Common myeloid progenitor, CD34-positive (primary cell): ENCODE measurements around the gene CFLAR.

Experiments used
- CTCF ChIA-PET: fragments of 350-600 bp; sonication (Branson Sonifier 250); formaldehyde crosslinking; loops from one replicate; lab custom pipeline; 2021; ENCODE audit warnings: antibody characterized with exemption; lab: Charles Lee
- POLR2A ChIA-PET: fragments of 350-600 bp; sonication (Branson Sonifier 250); formaldehyde crosslinking; loops from one replicate; lab custom pipeline; 2021; ENCODE audit warnings: antibody characterized with exemption; lab: Charles Lee
- DNase-seq, 3 donors: peaks; one replicate each; pipeline versions ENCODE4 v3.0.0 to v3.0.0-alpha.2; 2013
- H3K27ac ChIP-seq, 2 experiments: 1 replicate in 1 of 2; 2 replicates in 1 of 2; pipeline ENCODE4 v1.7.0; 2013; ENCODE audit warnings: inconsistent platforms in 2 of 2, low read length in 2 of 2, mild to moderate bottlenecking in 2 of 2, low read depth in 1 of 2, moderate library complexity in 1 of 2; ENCODE audit not compliant: severe bottlenecking in 2 of 2, insufficient read depth in 1 of 2, poor library complexity in 1 of 2
- H3K27me3 ChIP-seq, 5 experiments: replicated peaks in 2 of 5; 1 replicate in 3 of 5; 2 replicates in 2 of 5; pipeline versions ENCODE4 v1.6.1 to v1.7.0; 2013; ENCODE audit warnings: low read length in 4 of 5, mild to moderate bottlenecking in 2 of 5, moderate library complexity in 2 of 5, inconsistent platforms in 1 of 5; ENCODE audit not compliant: insufficient read depth in 5 of 5, control insufficient read depth in 4 of 5
- H3K36me3 ChIP-seq, 4 experiments: 1 replicate in 2 of 4; 2 replicates in 2 of 4; pipeline versions ENCODE4 v1.6.1 to v1.7.0; 2013; ENCODE audit warnings: low read length in 3 of 4, control low read depth in 1 of 4, mild to moderate bottlenecking in 1 of 4; ENCODE audit not compliant: control insufficient read depth in 4 of 4, insufficient read depth in 4 of 4
- H3K4me1 ChIP-seq, 4 experiments: 1 replicate in 3 of 4; 2 replicates in 1 of 4; pipeline versions ENCODE4 v1.6.1 to v1.7.1; 2013; ENCODE audit warnings: low read length in 3 of 4, mild to moderate bottlenecking in 3 of 4, control low read depth in 1 of 4, inconsistent platforms in 1 of 4, moderate library complexity in 1 of 4; ENCODE audit not compliant: control insufficient read depth in 4 of 4, insufficient read depth in 4 of 4; ENCODE audit errors: control extremely low read depth in 1 of 4
- H3K4me3 ChIP-seq, 7 experiments: 1 replicate in 4 of 7; 2 replicates in 3 of 7; pipeline versions ENCODE4 v1.5.1 to v1.7.0; 2013; ENCODE audit warnings: mild to moderate bottlenecking in 7 of 7, low read length in 6 of 7, moderate library complexity in 6 of 7, inconsistent platforms in 2 of 7, low read depth in 2 of 7, control low read depth in 1 of 7; ENCODE audit not compliant: insufficient read depth in 4 of 7, control insufficient read depth in 1 of 7; ENCODE audit errors: extremely low read depth in 1 of 7
- H3K9me3 ChIP-seq, 5 experiments: 1 replicate in 4 of 5; 2 replicates in 1 of 5; pipeline versions ENCODE4 v1.6.1 to v1.7.1; 2013; ENCODE audit warnings: low read length in 4 of 5, mild to moderate bottlenecking in 2 of 5, inconsistent platforms in 1 of 5, low read depth in 1 of 5, moderate library complexity in 1 of 5; ENCODE audit not compliant: control insufficient read depth in 4 of 5, insufficient read depth in 2 of 5; ENCODE audit errors: control extremely low read depth in 1 of 5
- WGBS: methylation state at CpG from one replicate; pipeline ENCODE4 v1.1.5; 2013; ENCODE audit not compliant: insufficient coverage; 5-methylcytosine and 5-hydroxymethylcytosine counted together

The CFLAR gene

DNA sequence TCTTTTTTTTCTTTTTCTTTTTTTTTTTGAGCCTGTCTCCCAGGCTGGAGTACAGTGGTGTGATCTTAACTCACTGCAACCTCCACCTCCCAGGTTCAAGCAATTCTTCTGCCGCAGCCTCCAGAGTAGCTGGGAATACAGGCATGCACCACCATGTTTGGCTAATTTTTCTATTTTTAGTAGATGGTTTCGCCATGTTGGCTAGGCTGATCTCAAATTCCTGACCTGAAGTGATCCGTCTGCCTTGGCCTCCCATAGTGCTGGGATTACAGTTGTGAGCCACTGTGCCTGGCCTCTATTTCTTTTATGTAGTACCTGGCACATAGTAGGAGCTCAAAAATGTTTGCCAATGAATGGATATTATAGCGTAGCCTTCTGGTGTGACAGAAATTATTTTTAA, 6.8 kb upstream of the CFLAR start:
- Histone ChIP-seq H3K4me3 (no peak overlapping the region), H3K4me1 (peaks cover 0 to 3% (median under 1%) of the 10 kb centered on the region in 4 experiments), H3K9me3 (no peaks in the 10 kb centered on the region), H3K27me3 (no peaks in the 10 kb centered on the region), H3K36me3 (no peaks in the 10 kb centered on the region), H3K27ac (no peak overlapping the region)
- 93% methylated on average over 3 of the region's 4 CpGs for WGBS
- ChIA-PET CTCF (interaction anchor here (0.8 to 1.2 kb wide), 2 partner anchors 9 kb away, joined by 3 to 4 read pairs; no protein-coding TSS in a partner anchor), POLR2A (no interaction called here)
- no peak for DNase-seq

GRCh38 chr2:201110615-201111014, 5.3 kb upstream of the CFLAR start:
- Histone ChIP-seq H3K27ac (no peak overlapping the region), H3K4me1 (peaks cover 0 to 15% (median 10%) of the 10 kb centered on the region in 4 experiments), H3K36me3 (no peaks in the 10 kb centered on the region), H3K9me3 (no peaks in the 10 kb centered on the region), H3K4me3 (no peak overlapping the region), H3K27me3 (no peaks in the 10 kb centered on the region)
- ChIA-PET POLR2A (interaction anchor here (1.2 kb wide), 1 partner anchor 47 kb away, joined by 3 read pairs; no protein-coding TSS in a partner anchor), CTCF (interaction anchor here (1.1 to 1.7 kb wide), 4 partner anchors 8 to 205 kb away, joined by 3 to 4 read pairs (median 4); no protein-coding TSS in a partner anchor)
- DNase-seq, result no peak

GRCh38 chr2:201111096-201111495, 4.9 kb upstream of the CFLAR start:
- DNase-seq, result no peak
- Histone ChIP-seq H3K36me3 (no peaks in the 10 kb centered on the region), H3K27me3 (no peaks in the 10 kb centered on the region), H3K9me3 (no peaks in the 10 kb centered on the region), H3K27ac (no peak overlapping the region), H3K4me3 (no peak overlapping the region), H3K4me1 (peaks cover 0 to 17% (median 12%) of the 10 kb centered on the region in 4 experiments)
- ChIA-PET POLR2A (interaction anchor here (1.2 kb wide), 1 partner anchor 47 kb away, joined by 3 read pairs; no protein-coding TSS in a partner anchor), CTCF (interaction anchor here (1.7 kb wide), 1 partner anchor 206 kb away, joined by 4 read pairs; no protein-coding TSS in a partner anchor)
- WGBS, result 91% methylated on average over 3 of the region's 3 CpGs

DNA sequence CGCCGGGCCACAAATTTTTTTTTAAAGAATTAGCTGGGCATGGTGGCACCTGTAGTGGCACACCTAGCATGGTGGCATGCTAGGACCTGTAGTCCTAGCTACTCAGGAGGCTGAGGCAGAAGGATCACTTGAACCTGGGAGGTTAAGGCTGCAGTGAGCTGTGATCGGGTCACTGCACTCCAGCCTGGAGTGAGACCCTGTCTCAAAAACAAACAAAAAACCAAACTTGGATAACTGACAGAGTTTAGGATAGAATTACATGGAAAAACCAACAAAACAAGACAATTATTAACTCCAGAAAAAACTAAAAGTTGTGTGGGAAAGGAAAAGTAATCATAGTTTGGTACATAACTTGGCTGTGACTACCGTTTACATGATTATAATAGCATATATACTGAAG, 1.6 kb upstream of the CFLAR start:
- H3K36me3 ChIP-seq, result no peaks in the 10 kb centered on the region
- no peak overlapping the region for H3K27ac ChIP-seq
- WGBS, result no CpG with 5 or more reads among the region's 4 CpGs
- H3K9me3 ChIP-seq, result no peaks in the 10 kb centered on the region
- no peaks in the 10 kb centered on the region for H3K27me3 ChIP-seq
- POLR2A ChIA-PET, result interaction anchor here (0.6 kb wide), 1 partner anchor 98 kb away, joined by 5 read pairs; no protein-coding TSS in a partner anchor
- no peak for DNase-seq
- CTCF ChIA-PET, result interaction anchor here (1.3 to 8.1 kb wide), 4 partner anchors 17 to 151 kb away, joined by 3 to 107 read pairs (median 6); partner anchors contain the start of gene ORC2
- H3K4me1 ChIP-seq, result peaks cover 2 to 38% (median 31%) of the 10 kb centered on the region in 4 experiments
- peak overlapping the region in 2 of 7 experiments; percentile 11 to 68 for H3K4me3 ChIP-seq

DNA sequence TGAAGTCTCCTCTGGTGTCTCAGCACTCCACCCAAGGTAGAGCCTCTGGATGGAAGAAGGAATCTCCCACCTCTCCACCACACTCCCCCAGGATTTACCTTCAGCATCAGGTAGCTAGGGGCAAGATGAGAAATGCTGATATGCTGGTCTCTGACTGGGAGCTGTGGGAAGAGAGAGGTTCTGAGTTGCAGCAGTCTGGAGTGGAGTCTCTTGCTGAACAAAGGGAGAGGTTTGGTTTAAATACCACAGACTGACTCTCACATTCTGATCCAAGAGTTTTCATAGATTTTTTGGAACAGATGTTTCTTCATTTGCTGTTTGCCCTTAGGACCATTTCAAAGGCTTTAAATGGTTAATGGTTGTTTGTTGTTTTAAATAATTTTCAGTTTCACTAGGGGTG, 1.1 kb upstream of the CFLAR start:
- DNase-seq, result no peak
- Histone ChIP-seq H3K36me3 (no peaks in the 10 kb centered on the region), H3K4me1 (peaks cover 2 to 38% (median 32%) of the 10 kb centered on the region in 4 experiments), H3K27ac (peak overlapping the region in 1 of 2 experiments; percentile 11), H3K4me3 (peak overlapping the region in 4 of 7 experiments; percentile 3 to 68 (median 32)), H3K9me3 (no peaks in the 10 kb centered on the region), H3K27me3 (no peaks in the 10 kb centered on the region)
- CTCF ChIA-PET, result interaction anchor here (0.7 to 8.1 kb wide), 10 partner anchors 16 to 209 kb away, joined by 3 to 107 read pairs (median 6); partner anchors contain the start of gene ORC2
- POLR2A ChIA-PET, result interaction anchor here (0.6 kb wide), 1 partner anchor 98 kb away, joined by 5 read pairs; no protein-coding TSS in a partner anchor

- Histone ChIP-seq H3K27me3 (no peaks in the 10 kb centered on the region), H3K27ac (peak overlapping the region; percentile 93 to 97), H3K36me3 (peaks cover 0 to 11% (median 0%) of the 10 kb centered on the region in 4 experiments), H3K9me3 (no peaks in the 10 kb centered on the region), H3K4me3 (peak overlapping the region; percentile 84 to 100 (median 95)), H3K4me1 (peaks cover 22 to 57% (median 51%) of the 10 kb centered on the region in 4 experiments)
- CTCF ChIA-PET, result interaction anchor here (0.6 to 8.1 kb wide), 28 partner anchors 8 to 627 kb away, joined by 3 to 107 read pairs (median 4); partner anchors contain the start of genes CASP8 and ORC2
- peak; percentile 92 to 97 (median 95) for DNase-seq
- POLR2A ChIA-PET, result interaction anchor here (1.1 to 3.6 kb wide), 7 partner anchors 16 to 227 kb away, joined by 3 to 27 read pairs (median 4); no protein-coding TSS in a partner anchor
- 0% methylated on average over 18 of the region's 22 CpGs for WGBS
Measured at GRCh38 chr2:201116959-201117734, 1.2 kb downstream of the CFLAR start.
